DOHH2 (cell line): Measurements from ENCODE around the gene EFNB1.

ENCODE experiments used
- H3F3A ChIP-seq: fragments of 200-600 bp; sonication (generic), shearing (Covaris generic); 2 replicates; pipeline ENCODE4 v1.6.0; 2016; ENCODE audit warnings: antibody characterized with exemption, mild to moderate bottlenecking; ENCODE audit not compliant: control insufficient read depth, insufficient read depth
- H3K27ac ChIP-seq: fragments of 200-600 bp; sonication (generic); 2 replicates; pipeline ENCODE4 v1.5.1; 2014; ENCODE audit warnings: low read depth, mild to moderate bottlenecking, low read length, moderate library complexity
- H3K27me3 ChIP-seq: fragments of 200-600 bp; sonication (generic); 2 replicates; pipeline ENCODE4 v1.6.1; 2014; ENCODE audit warnings: mild to moderate bottlenecking, low read length, mixed read lengths; ENCODE audit not compliant: control insufficient read depth
- H3K36me3 ChIP-seq: fragments of 200-600 bp; sonication (generic); 2 replicates; pipeline ENCODE4 v1.6.1; 2014; ENCODE audit warnings: mild to moderate bottlenecking, low read length, moderate library complexity, mixed read lengths; ENCODE audit not compliant: control insufficient read depth
- H3K4me1 ChIP-seq: fragments of 200-600 bp; sonication (generic); 2 replicates; pipeline ENCODE4 v1.6.1; 2014; ENCODE audit warnings: mild to moderate bottlenecking, low read length, mixed read lengths; ENCODE audit not compliant: control insufficient read depth
- H3K4me2 ChIP-seq: fragments of 200-600 bp; sonication (generic); 2 replicates; pipeline ENCODE4 v1.6.0; 2014; ENCODE audit warnings: mild to moderate bottlenecking, low read length, moderate library complexity
- H3K4me3 ChIP-seq: fragments of 200-600 bp; sonication (generic); 2 replicates; pipeline ENCODE4 v1.5.1; 2014; ENCODE audit warnings: mild to moderate bottlenecking, low read length, mixed read lengths
- H3K79me2 ChIP-seq: fragments of 200-600 bp; sonication (generic); 2 replicates; pipeline ENCODE4 v1.6.1; 2014; ENCODE audit warnings: mild to moderate bottlenecking, low read length, mixed read lengths; ENCODE audit not compliant: control insufficient read depth
- H3K9me2 ChIP-seq: fragments of 200-600 bp; sonication (generic); replicated peaks from 2 replicates; pipeline ENCODE4 v1.6.1; 2014; ENCODE audit warnings: mild to moderate bottlenecking, low read length, mixed read lengths; ENCODE audit not compliant: control insufficient read depth
- H3K9me3 ChIP-seq: fragments of 200-600 bp; sonication (generic); 2 replicates; pipeline ENCODE4 v1.6.1; 2014; ENCODE audit warnings: antibody characterized with exemption, low read length, mixed read lengths; ENCODE audit not compliant: control insufficient read depth, insufficient read depth
- H4K20me1 ChIP-seq: fragments of 200-600 bp; sonication (generic); 2 replicates; pipeline ENCODE4 v1.6.0; 2014; ENCODE audit warnings: low read depth, mild to moderate bottlenecking, antibody characterized with exemption, low read length, moderate library complexity; ENCODE audit not compliant: control insufficient read depth, insufficient read depth
- CTCF ChIP-seq: fragments of 200-600 bp; sonication (generic); IDR thresholded peaks from one replicate; pipeline ENCODE4 v1.5.1; 2014; ENCODE audit warnings: antibody characterized with exemption, mild to moderate bottlenecking, low read depth, low read length; ENCODE audit not compliant: poor library complexity, severe bottlenecking
- EZH2phosphoT487 ChIP-seq: fragments of 200-600 bp; sonication (generic); IDR thresholded peaks from 2 replicates; pipeline ENCODE4 v1.6.1; 2017; ENCODE audit warnings: borderline replicate concordance, mild to moderate bottlenecking, antibody characterized with exemption, low read length, moderate library complexity, mixed read lengths

EFNB1 gene

GRCh38 chrX:68868316-68868715 lies 39.5 kb downstream of the EFNB1 start:
- Histone ChIP-seq H3K4me2 (no peak overlapping the region), H3K79me2 (no peaks in the 10 kb centered on the region), H3K27me3 (no peaks in the 10 kb centered on the region), H3K9me3 (no peaks in the 10 kb centered on the region), H3K27ac (no peak overlapping the region), H3K9me2 (no peaks in the 10 kb centered on the region), H3K36me3 (no peaks in the 10 kb centered on the region), H4K20me1 (no peaks in the 10 kb centered on the region), H3F3A (no peaks in the 10 kb centered on the region), H3K4me3 (no peak overlapping the region), H3K4me1 (no peaks in the 10 kb centered on the region)
- TF ChIP-seq CTCF (no peak), EZH2phosphoT487 (no peak)

- Histone ChIP-seq H3K79me2 (no peaks in the 10 kb centered on the region), H3K36me3 (no peaks in the 10 kb centered on the region), H3K27ac (no peak overlapping the region), H3K9me2 (no peaks in the 10 kb centered on the region), H3F3A (no peaks in the 10 kb centered on the region), H3K27me3 (no peaks in the 10 kb centered on the region), H3K9me3 (no peaks in the 10 kb centered on the region), H3K4me3 (no peak overlapping the region), H3K4me1 (no peaks in the 10 kb centered on the region), H3K4me2 (no peak overlapping the region), H4K20me1 (no peaks in the 10 kb centered on the region)
- TF ChIP-seq EZH2phosphoT487, result no peak
- TF ChIP-seq CTCF, result no peak
These were observed 40.3 kb downstream of the EFNB1 start for GRCh38 chrX:68868902-68869800.

- Histone ChIP-seq H3K9me2 (no peaks in the 10 kb centered on the region), H3K4me1 (no peaks in the 10 kb centered on the region), H3F3A (no peaks in the 10 kb centered on the region), H3K79me2 (no peaks in the 10 kb centered on the region), H3K4me3 (no peak overlapping the region), H3K27me3 (no peaks in the 10 kb centered on the region), H3K9me3 (no peaks in the 10 kb centered on the region), H3K36me3 (no peaks in the 10 kb centered on the region), H4K20me1 (no peaks in the 10 kb centered on the region), H3K4me2 (no peak overlapping the region), H3K27ac (no peak overlapping the region)
- TF ChIP-seq EZH2phosphoT487 (no peak), CTCF (no peak)
These were observed 41.5 kb downstream of the EFNB1 start for GRCh38 chrX:68870357-68870756.
